B cell (primary cell): Measurements from ENCODE around the gene CTDP1.

ENCODE experiments used
- EZH2 ChIP-seq: IDR thresholded peaks from 2 replicates; pipeline ENCODE4 v1.6.1; 2012; ENCODE audit warnings: borderline replicate concordance, low read depth, mild to moderate bottlenecking, moderate library complexity, low read length; ENCODE audit not compliant: insufficient read depth, poor library complexity, severe bottlenecking
- TF ChIP-seq, protein P1 (sequence below): fragments of 200-600 bp; IDR thresholded peaks from one replicate; pipeline ENCODE4 v1.8.0; 2022; ENCODE audit warnings: antibody characterized with exemption, mild to moderate bottlenecking

DNA sequence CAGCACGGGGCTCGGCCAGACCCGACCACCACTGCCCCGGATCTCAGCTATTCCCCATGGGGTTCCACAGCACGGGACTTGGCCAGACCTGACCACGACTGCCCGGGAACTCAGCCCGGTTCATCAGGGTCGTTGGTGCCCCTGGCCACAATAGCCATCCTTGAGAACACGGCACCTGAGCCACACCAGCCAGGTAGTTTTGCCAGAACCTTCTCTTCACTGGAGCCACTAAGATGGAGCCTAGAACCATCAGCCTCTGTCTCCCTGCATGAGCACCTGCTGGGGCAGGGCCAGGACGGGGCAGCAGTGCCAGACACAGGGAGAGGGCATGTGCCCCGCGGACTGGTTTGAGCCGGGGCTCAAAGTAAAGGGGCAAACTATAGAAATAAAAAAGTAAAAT lies 106.7 kb downstream of the CTDP1 start:
- TF ChIP-seq, protein P1, sequence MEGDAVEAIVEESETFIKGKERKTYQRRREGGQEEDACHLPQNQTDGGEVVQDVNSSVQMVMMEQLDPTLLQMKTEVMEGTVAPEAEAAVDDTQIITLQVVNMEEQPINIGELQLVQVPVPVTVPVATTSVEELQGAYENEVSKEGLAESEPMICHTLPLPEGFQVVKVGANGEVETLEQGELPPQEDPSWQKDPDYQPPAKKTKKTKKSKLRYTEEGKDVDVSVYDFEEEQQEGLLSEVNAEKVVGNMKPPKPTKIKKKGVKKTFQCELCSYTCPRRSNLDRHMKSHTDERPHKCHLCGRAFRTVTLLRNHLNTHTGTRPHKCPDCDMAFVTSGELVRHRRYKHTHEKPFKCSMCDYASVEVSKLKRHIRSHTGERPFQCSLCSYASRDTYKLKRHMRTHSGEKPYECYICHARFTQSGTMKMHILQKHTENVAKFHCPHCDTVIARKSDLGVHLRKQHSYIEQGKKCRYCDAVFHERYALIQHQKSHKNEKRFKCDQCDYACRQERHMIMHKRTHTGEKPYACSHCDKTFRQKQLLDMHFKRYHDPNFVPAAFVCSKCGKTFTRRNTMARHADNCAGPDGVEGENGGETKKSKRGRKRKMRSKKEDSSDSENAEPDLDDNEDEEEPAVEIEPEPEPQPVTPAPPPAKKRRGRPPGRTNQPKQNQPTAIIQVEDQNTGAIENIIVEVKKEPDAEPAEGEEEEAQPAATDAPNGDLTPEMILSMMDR: no peak
- TF ChIP-seq EZH2: no peak
